ENCODE results near the gene RTCA. TPM values are rescaled to one million over a fixed set of nuclear protein-coding genes. Genes with fewer than 3 reads are reported as not detected.

The RTCA gene
- total RNA-seq (2022; extraction: Qiagen RNA extraction; ENCODE audit: low read depth), result 17.1 to 23.0 TPM (median 19.8 TPM) in 5 replicates

DNA sequence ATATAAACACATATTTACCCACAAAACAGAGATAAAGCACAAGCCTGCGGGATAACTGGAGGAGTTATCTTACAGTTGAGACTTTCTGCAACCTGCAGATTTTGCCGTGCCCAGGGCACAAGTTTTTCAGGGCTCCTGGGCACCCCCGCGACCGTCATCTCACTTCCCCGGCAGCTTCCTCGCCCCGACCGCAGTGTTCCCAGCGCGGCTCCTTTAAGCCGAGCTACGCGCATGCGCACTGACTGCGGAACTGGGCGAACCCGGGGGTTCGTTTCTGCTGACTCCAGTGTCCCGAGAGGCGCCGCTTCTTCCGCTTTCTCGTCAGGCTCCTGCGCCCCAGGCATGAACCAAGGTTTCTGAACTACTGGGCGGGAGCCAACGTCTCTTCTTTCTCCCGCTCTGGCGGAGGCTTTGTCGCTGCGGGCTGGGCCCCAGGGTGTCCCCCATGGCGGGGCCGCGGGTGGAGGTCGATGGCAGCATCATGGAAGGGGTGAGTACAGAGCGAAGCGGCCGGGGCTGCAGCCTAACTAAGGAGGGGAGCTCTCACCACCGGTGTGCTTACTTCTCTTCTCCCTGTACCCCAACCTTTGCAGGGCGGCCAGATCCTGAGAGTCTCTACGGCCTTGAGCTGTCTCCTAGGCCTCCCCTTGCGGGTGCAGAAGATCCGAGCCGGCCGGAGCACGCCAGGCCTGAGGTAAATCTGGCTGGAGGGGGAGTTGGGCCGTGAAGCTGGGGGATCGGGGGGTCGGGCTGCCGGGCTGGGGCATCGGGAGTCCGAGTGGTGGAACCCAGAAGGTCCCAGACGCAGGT, at the start of gene RTCA:
RTCA (plus strand) TSS at position 286 of the 810 bp plus-strand sequence; CDS start at position 446, 160 bp downstream.

DNA sequence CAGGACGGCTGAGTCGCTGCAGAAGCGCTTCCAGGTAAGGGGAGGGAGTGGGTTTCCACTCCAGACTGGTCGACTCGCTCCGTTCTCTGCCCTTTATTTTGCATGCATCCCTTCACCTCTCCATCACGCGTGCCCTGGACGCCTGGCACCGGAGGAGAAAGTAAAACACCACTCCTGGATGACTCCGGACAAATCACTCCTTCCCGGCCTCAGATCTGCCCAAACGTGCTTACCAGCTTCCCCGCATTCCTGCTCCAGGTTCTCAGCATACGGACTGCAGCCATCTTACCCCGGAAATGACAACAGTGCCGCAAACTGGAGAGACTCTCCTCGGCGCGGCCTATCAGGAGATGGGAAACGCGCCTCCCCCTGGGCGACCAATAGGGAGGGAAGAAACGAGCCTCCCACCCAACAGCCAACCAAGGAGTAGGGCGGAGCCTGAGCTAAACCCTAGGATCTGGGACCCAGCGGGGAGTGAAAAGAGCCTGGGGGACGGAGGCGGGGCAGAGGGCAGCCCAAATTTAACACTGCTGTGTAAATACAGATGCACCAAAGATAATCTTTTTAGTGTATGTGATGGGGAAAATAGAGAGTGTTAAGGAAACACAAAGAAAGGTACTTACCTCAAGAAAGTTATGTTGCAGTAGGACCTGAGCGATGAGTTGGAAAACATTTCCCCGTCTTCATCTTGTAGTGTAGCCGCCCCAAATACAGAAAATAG, 16.3 kb upstream of the RTCA start, which contains the start of gene DBT:
DBT (minus strand) TSS at position 298 of the 721 bp plus-strand sequence; CDS start at position 284, 14 bp downstream.

Other genes with a start within 250 kb of the RTCA start
- 2.6 to 5.2 TPM (median 4.3 TPM) in 5 replicates for gene SASS6, start 133.3 kb upstream of the RTCA start, total RNA-seq (2022; extraction: Qiagen RNA extraction; ENCODE audit: low read depth)
- gene TRMT13, start 133.1 kb upstream of the RTCA start, total RNA-seq (2022; extraction: Qiagen RNA extraction; ENCODE audit: low read depth), result 3.7 to 8.7 TPM (median 7.4 TPM) in 5 replicates
- gene LRRC39, start 88.0 kb upstream of the RTCA start, total RNA-seq (2022; extraction: Qiagen RNA extraction; ENCODE audit: low read depth), result 0.05 to 0.14 TPM in 2 of 5 replicates, not detected in the others
- 2.2 to 4.3 TPM (median 3.5 TPM) in 5 replicates for gene DBT, start 16.4 kb upstream of the RTCA start, total RNA-seq (2022; extraction: Qiagen RNA extraction; ENCODE audit: low read depth)
- gene CDC14A, start 86.3 kb downstream of the RTCA start, total RNA-seq (2022; extraction: Qiagen RNA extraction; ENCODE audit: low read depth), result 1.9 to 3.1 TPM (median 2.7 TPM) in 5 replicates

Data from A549 treated with RU486 at 1 μM for 4 hours (cell line).